ENCODE measurements around the gene POLR3A. TPM values are rescaled to one million over a fixed set of nuclear protein-coding genes. Genes with fewer than 3 reads are reported as not detected.

Gene POLR3A
- total RNA-seq, 2 donors from 2014 or later = 17.5 to 18.7 TPM

DNA sequence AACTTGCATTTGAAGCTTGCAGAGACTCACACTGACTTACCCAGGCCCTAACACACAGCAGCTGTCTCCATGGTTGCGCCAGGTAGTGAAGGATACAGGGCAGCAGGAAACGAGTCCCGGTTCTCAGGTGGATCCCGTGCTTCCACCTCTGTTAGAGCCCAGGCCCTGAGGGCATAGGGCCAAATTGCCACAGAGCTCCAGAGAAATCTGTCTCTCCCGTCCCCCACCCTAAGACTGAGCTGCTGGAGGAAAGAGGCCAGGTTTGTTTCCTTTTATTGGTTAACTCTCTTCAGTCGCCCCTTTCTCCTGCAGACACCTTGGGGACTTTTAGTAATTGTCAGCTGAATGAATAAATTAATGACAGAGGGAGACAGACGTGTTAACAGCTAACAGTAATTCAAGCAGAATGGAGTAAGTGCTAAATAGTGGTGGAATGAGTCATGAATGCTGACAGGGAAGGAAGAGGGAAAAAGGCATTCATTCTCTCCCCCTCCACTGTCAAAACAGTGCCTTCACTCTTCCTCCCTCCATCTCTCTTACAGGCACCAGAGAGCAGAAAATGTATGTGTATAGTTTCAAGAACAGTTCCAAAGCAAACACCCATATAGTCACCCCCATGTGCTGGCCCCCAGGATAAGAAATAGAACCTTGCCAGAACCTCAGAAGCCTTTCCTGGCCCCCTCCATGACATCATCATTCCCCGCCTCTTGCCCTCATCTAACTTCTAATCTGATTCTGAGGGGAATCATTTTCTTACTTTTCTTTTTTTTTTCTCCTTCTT lies 86.0 kb downstream of the POLR3A start:
- Histone ChIP-seq H3K27ac (no peak overlapping the region), H3K4me1 (replicated peaks) (no peaks in the 10 kb centered on the region), H3K9me3 (no peaks in the 10 kb centered on the region), H3K27me3 (replicated peaks; ENCODE audit: insufficient read depth) (no peaks in the 10 kb centered on the region), H3K4me3 (no peak overlapping the region), H3K36me3 (no peaks in the 10 kb centered on the region)
- WGBS = 28% methylated on average over 8 of the region's 8 CpGs
- peak; percentile 10 for DNase-seq (ENCODE audit: low spot score)
- intact Hi-C loops (cut with DNase I) = no loop called here
- TF ChIP-seq, protein P1, sequence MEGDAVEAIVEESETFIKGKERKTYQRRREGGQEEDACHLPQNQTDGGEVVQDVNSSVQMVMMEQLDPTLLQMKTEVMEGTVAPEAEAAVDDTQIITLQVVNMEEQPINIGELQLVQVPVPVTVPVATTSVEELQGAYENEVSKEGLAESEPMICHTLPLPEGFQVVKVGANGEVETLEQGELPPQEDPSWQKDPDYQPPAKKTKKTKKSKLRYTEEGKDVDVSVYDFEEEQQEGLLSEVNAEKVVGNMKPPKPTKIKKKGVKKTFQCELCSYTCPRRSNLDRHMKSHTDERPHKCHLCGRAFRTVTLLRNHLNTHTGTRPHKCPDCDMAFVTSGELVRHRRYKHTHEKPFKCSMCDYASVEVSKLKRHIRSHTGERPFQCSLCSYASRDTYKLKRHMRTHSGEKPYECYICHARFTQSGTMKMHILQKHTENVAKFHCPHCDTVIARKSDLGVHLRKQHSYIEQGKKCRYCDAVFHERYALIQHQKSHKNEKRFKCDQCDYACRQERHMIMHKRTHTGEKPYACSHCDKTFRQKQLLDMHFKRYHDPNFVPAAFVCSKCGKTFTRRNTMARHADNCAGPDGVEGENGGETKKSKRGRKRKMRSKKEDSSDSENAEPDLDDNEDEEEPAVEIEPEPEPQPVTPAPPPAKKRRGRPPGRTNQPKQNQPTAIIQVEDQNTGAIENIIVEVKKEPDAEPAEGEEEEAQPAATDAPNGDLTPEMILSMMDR (IDR thresholded peaks at IDR 0.05) = no peak
- no peak for TF ChIP-seq POLR2A (IDR thresholded peaks at IDR 0.05)
- no peak for TF ChIP-seq POLR2AphosphoS5 (IDR thresholded peaks at IDR 0.05)

DNA sequence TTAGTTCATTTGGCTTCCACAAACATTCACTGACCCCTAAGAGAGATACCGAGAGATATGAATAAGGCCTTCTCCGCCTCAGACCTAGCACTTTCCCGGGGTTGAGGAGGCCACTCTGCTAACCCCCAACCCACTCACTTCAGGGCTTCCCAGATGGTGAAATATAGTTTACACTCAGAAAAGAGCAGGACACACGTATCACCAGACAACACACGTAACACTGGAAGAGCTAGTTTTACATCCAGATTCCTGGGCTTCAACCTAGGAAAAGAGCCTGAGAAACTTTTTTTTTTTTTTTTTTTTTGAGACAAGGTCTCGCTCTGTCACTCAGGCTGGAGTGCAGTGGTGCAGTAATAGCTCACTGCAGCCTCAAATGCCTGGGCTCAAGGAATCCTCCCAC lies 87.5 kb downstream of the POLR3A start:
- Histone ChIP-seq H3K27me3 (replicated peaks; ENCODE audit: insufficient read depth) (no peaks in the 10 kb centered on the region), H3K27ac (no peak overlapping the region), H3K4me3 (no peak overlapping the region), H3K36me3 (no peaks in the 10 kb centered on the region), H3K4me1 (replicated peaks) (no peaks in the 10 kb centered on the region), H3K9me3 (no peaks in the 10 kb centered on the region)
- intact Hi-C loops (cut with DNase I) = no loop called here
- WGBS = 93% methylated on average over 6 of the region's 6 CpGs
- no peak for DNase-seq (ENCODE audit: low spot score)
- no peak for TF ChIP-seq POLR2A (IDR thresholded peaks at IDR 0.05)
- no peak for TF ChIP-seq POLR2AphosphoS5 (IDR thresholded peaks at IDR 0.05)
- TF ChIP-seq, protein P1 (IDR thresholded peaks at IDR 0.05) = no peak

DNA sequence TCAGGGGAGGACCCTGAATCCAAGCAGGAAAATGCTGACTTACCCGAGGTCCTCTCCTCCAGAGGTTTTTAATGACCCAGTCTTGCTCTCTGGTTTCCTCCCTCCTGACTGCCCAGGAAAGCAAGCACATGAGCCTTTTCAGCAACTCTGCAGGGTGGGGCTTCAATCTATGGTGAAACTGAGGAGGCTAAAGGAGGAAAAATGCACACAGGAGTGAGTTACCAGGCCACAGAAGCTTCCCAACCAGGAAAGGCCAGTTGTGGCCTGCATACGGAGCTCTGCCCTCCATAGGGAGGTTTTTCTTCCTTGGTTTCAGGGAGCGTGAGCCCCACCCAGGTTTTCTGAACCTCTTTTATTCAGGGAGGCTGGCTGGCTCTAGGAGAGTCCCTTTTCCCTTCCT lies 88.7 kb downstream of the POLR3A start:
- intact Hi-C loops (cut with DNase I) = no loop called here
- H3K27ac ChIP-seq = no peak overlapping the region
- H3K27me3 ChIP-seq (replicated peaks; ENCODE audit: insufficient read depth) = no peaks in the 10 kb centered on the region
- 72% methylated on average over 3 of the region's 3 CpGs for WGBS
- no peak overlapping the region for H3K4me3 ChIP-seq
- H3K4me1 ChIP-seq (replicated peaks) = no peaks in the 10 kb centered on the region
- no peaks in the 10 kb centered on the region for H3K9me3 ChIP-seq
- TF ChIP-seq POLR2AphosphoS5 (IDR thresholded peaks at IDR 0.05) (no peak), POLR2A (IDR thresholded peaks at IDR 0.05) (no peak)
- TF ChIP-seq, protein P1 (IDR thresholded peaks at IDR 0.05) = no peak
- DNase-seq (ENCODE audit: low spot score) = no peak
- H3K36me3 ChIP-seq = no peaks in the 10 kb centered on the region

DNA sequence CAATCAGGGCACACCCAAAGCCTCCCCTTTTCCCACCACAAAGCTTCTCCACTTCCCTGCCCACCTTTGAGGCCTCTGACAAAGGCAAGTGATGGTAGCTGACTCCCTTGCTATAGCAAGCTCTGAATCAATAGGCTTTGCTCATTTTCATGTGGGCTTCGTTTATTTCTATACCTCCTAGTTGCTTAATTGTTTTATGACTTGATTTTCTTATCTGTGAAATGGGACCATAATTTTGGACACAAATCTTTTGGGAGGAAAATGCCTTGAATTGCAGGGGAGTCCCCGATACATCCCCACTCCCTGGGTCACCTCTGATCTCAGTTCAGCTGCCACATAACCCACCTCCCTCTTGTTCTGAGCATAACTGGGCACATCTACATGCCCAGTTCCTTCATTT lies 89.1 kb downstream of the POLR3A start:
- DNase-seq (ENCODE audit: low spot score) = no peak
- H3K27ac ChIP-seq = no peak overlapping the region
- intact Hi-C loops (cut with DNase I) = no loop called here

DNA sequence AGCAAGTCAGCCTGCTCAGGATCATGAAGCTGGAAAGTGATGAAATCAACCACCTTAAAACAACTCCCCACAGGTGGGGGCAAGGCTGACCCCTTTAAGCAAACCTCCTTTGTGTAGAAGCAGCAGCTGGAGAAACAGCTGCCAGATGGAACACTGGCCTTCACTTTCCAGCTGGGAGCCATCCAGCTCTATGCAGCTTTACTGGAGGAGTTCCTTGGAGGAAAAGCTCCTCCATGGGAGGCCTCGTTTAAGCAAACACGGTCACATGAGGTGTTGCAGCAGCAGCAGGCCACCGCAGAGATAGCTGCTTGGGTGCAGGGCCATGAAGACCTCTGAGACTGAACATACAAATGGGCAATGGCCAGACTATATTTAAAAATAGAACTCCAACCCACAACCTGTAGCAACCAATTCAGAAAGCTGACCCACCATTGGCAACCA lies 89.7 kb downstream of the POLR3A start:
- TF ChIP-seq POLR2A (IDR thresholded peaks at IDR 0.05) (no peak), POLR2AphosphoS5 (IDR thresholded peaks at IDR 0.05) (peak; percentile 55)
- TF ChIP-seq, protein P1 (IDR thresholded peaks at IDR 0.05) = no peak
- WGBS = 16% methylated on average over 3 of the region's 3 CpGs

More for the DNA sequence above, 89.1 kb downstream of the POLR3A start:
- H3K4me3 ChIP-seq = no peak overlapping the region
- H3K36me3 ChIP-seq = no peaks in the 10 kb centered on the region
- no peaks in the 10 kb centered on the region for H3K27me3 ChIP-seq (replicated peaks; ENCODE audit: insufficient read depth)
- H3K4me1 ChIP-seq (replicated peaks) = no peaks in the 10 kb centered on the region
- no peaks in the 10 kb centered on the region for H3K9me3 ChIP-seq
- WGBS = 92% methylated on average over 2 of the region's 2 CpGs
- no peak for TF ChIP-seq POLR2A (IDR thresholded peaks at IDR 0.05)
- TF ChIP-seq POLR2AphosphoS5 (IDR thresholded peaks at IDR 0.05) = no peak

More for the DNA sequence above, 89.7 kb downstream of the POLR3A start:
- Histone ChIP-seq H3K4me3 (no peak overlapping the region), H3K27me3 (replicated peaks; ENCODE audit: insufficient read depth) (no peaks in the 10 kb centered on the region), H3K4me1 (replicated peaks) (no peaks in the 10 kb centered on the region), H3K27ac (no peak overlapping the region), H3K36me3 (no peaks in the 10 kb centered on the region), H3K9me3 (no peaks in the 10 kb centered on the region)
- intact Hi-C loops (cut with DNase I) = no loop called here
- peak; percentile 24 for DNase-seq (ENCODE audit: low spot score)

Measured in prostate gland (tissue), 2 donors.